ENCODE results near the gene SSH2. TPM values are rescaled to one million over a fixed set of nuclear protein-coding genes. Genes with fewer than 3 reads are reported as not detected.

Gene SSH2
- polyA plus RNA-seq, 1 donor from 2014 or later: 16.6 TPM

- Histone ChIP-seq H3K27me3 (ENCODE audit: insufficient read depth, low read depth, low read length) (no peaks in the 10 kb centered on the region), H3K4me2 (ENCODE audit: low read length) (no peak overlapping the region), H3K27ac (ENCODE audit: low read length) (no peak overlapping the region), H3K9me2 (ENCODE audit: insufficient read depth, low read length) (no peaks in the 10 kb centered on the region), H4K20me1 (ENCODE audit: insufficient read depth) (no peaks in the 10 kb centered on the region), H2AFZ (ENCODE audit: low read depth, low read length) (no peak overlapping the region), H3F3A (ENCODE audit: insufficient read depth, low read length, poor library complexity, severe bottlenecking) (no peaks in the 10 kb centered on the region), H3K9me3 (ENCODE audit: low read length) (no peaks in the 10 kb centered on the region), H3K4me3 (ENCODE audit: low read length) (no peak overlapping the region), H3K9ac (ENCODE audit: low read length) (no peak overlapping the region), H3K36me3 (ENCODE audit: insufficient read depth, low read length) (peaks cover 11% of the 10 kb centered on the region), H3K79me2 (replicated peaks; ENCODE audit: insufficient read depth, low read length) (no peaks in the 10 kb centered on the region)
- TF ChIP-seq CTCF (IDR thresholded peaks at IDR 0.05; ENCODE audit: poor library complexity, severe bottlenecking) (no peak), EP300 (conservative IDR thresholded peaks at IDR 0.05; ENCODE audit: poor library complexity, severe bottlenecking) (no peak), EZH2 (IDR thresholded peaks at IDR 0.05; ENCODE audit: borderline replicate concordance, insufficient read depth, low read length, poor library complexity, severe bottlenecking) (no peak), POLR2AphosphoS5 (IDR thresholded peaks at IDR 0.05) (no peak), MXI1 (conservative IDR thresholded peaks at IDR 0.05; ENCODE audit: poor library complexity, severe bottlenecking) (no peak), REST (IDR thresholded peaks at IDR 0.05; ENCODE audit: borderline replicate concordance) (no peak), RAD21 (conservative IDR thresholded peaks at IDR 0.05) (no peak), TAF1 (IDR thresholded peaks at IDR 0.05; ENCODE audit: low read depth) (no peak), SMC3 (conservative IDR thresholded peaks at IDR 0.05; ENCODE audit: poor library complexity) (no peak)
Measured at GRCh38 chr17:29698019-29698777, 231.8 kb downstream of the SSH2 start.

GRCh38 chr17:29697371-29697770 is 232.7 kb downstream of the SSH2 start:
- Histone ChIP-seq H3K79me2 (replicated peaks; ENCODE audit: insufficient read depth, low read length) (no peaks in the 10 kb centered on the region), H3K36me3 (ENCODE audit: insufficient read depth, low read length) (peaks cover 7% of the 10 kb centered on the region), H3K9me3 (ENCODE audit: low read length) (no peaks in the 10 kb centered on the region), H3K9me2 (ENCODE audit: insufficient read depth, low read length) (no peaks in the 10 kb centered on the region), H2AFZ (ENCODE audit: low read depth, low read length) (no peak overlapping the region), H3K4me3 (ENCODE audit: low read length) (no peak overlapping the region), H3F3A (ENCODE audit: insufficient read depth, low read length, poor library complexity, severe bottlenecking) (no peaks in the 10 kb centered on the region), H3K27me3 (ENCODE audit: insufficient read depth, low read depth, low read length) (no peaks in the 10 kb centered on the region), H3K9ac (ENCODE audit: low read length) (no peak overlapping the region), H3K27ac (ENCODE audit: low read length) (no peak overlapping the region), H4K20me1 (ENCODE audit: insufficient read depth) (no peaks in the 10 kb centered on the region), H3K4me2 (ENCODE audit: low read length) (no peak overlapping the region)
- TF ChIP-seq RAD21 (conservative IDR thresholded peaks at IDR 0.05): no peak

Data from neural cell (in vitro differentiated cells).